ENCODE measurements around the gene SPOP.

The SPOP gene

DNA sequence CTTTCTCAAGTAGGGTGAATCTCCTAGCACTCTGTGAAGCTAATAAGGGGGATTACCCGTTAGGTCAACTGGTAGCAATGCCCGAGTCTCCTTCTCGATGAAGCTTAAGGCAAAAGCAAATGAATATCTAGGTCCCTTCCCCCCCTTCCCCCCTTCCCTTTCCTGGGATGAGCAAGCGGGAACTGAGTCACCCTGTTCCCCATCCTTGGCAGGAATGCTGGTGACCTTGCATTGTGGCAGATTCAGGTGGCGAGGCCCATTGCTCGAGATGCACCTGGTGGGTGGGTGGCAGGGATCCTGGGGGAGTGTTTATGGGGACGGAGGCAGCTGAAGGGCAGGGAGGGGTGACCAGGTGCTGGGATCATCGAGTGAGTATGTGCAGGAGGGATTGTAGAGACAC lies 95.1 kb downstream of the SPOP start:
- no peak overlapping the region for H3K4me3 ChIP-seq (ENCODE audit: low read depth, low read length)
- TF ChIP-seq, protein P1, sequence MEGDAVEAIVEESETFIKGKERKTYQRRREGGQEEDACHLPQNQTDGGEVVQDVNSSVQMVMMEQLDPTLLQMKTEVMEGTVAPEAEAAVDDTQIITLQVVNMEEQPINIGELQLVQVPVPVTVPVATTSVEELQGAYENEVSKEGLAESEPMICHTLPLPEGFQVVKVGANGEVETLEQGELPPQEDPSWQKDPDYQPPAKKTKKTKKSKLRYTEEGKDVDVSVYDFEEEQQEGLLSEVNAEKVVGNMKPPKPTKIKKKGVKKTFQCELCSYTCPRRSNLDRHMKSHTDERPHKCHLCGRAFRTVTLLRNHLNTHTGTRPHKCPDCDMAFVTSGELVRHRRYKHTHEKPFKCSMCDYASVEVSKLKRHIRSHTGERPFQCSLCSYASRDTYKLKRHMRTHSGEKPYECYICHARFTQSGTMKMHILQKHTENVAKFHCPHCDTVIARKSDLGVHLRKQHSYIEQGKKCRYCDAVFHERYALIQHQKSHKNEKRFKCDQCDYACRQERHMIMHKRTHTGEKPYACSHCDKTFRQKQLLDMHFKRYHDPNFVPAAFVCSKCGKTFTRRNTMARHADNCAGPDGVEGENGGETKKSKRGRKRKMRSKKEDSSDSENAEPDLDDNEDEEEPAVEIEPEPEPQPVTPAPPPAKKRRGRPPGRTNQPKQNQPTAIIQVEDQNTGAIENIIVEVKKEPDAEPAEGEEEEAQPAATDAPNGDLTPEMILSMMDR (IDR thresholded peaks at IDR 0.05; ENCODE audit: low read depth, low read length): no peak

GRCh38 chr17:49582055-49582722 lies 95.7 kb downstream of the SPOP start:
- TF ChIP-seq, protein P1 (IDR thresholded peaks at IDR 0.05; ENCODE audit: low read depth, low read length): no peak
- no peak overlapping the region for H3K4me3 ChIP-seq (ENCODE audit: low read depth, low read length)

- no peak overlapping the region for H3K4me3 ChIP-seq (ENCODE audit: low read depth, low read length)
- TF ChIP-seq, protein P1 (IDR thresholded peaks at IDR 0.05; ENCODE audit: low read depth, low read length): no peak
Observed at GRCh38 chr17:49581648-49581998, 96.3 kb downstream of the SPOP start.

- H3K4me3 ChIP-seq (ENCODE audit: low read depth, low read length): no peak overlapping the region
- TF ChIP-seq, protein P1 (IDR thresholded peaks at IDR 0.05; ENCODE audit: low read depth, low read length): no peak
Observed at GRCh38 chr17:49580981-49581647, 96.8 kb downstream of the SPOP start.

DNA sequence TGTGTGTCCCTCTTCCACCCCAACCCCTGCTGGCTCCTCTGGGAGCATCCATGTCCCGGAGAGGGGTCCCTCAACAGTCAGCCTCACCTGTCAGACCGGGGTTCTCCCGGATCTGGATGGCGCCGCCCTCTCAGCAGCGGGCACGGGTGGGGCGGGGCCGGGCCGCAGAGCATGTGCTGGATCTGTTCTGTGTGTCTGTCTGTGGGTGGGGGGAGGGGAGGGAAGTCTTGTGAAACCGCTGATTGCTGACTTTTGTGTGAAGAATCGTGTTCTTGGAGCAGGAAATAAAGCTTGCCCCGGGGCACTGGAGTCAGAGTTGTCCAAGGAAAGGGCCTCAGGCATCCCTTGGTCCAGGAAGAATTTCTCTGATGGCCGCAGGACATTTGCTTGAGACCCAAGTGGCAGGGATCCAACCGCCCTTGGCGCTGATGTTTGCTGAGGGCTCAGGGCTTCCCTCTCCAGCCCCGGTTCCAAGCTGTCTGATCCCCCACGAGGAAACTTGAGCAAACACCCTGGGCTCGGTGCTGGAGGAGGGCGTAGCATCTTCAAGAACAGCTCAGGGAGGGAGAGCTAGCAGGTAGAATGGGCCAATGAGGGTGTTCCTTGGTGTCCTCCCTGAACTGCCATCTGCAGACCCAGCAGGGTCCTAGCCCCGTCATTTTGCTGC lies 97.7 kb downstream of the SPOP start:
- TF ChIP-seq, protein P1 (IDR thresholded peaks at IDR 0.05; ENCODE audit: low read depth, low read length): no peak
- no peak overlapping the region for H3K4me3 ChIP-seq (ENCODE audit: low read depth, low read length)

- TF ChIP-seq, protein P1 (IDR thresholded peaks at IDR 0.05; ENCODE audit: low read depth, low read length): no peak
- no peak overlapping the region for H3K4me3 ChIP-seq (ENCODE audit: low read depth, low read length)
Observed at GRCh38 chr17:49579522-49579921, 98.4 kb downstream of the SPOP start.

DNA sequence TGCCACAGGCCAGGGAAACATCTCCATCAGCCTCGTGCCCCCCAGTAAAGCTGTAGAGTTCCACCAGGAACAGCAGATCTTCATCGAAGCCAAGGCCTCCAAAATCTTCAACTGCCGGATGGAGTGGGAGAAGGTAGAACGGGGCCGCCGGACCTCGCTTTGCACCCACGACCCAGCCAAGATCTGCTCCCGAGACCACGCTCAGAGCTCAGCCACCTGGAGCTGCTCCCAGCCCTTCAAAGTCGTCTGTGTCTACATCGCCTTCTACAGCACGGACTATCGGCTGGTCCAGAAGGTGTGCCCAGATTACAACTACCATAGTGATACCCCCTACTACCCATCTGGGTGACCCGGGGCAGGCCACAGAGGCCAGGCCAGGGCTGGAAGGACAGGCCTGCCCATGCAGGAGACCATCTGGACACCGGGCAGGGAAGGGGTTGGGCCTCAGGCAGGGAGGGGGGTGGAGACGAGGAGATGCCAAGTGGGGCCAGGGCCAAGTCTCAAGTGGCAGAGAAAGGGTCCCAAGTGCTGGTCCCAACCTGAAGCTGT lies 98.9 kb downstream of the SPOP start:
- TF ChIP-seq, protein P1 (IDR thresholded peaks at IDR 0.05; ENCODE audit: low read depth, low read length): no peak
- no peak overlapping the region for H3K4me3 ChIP-seq (ENCODE audit: low read depth, low read length)

All from WI38 (cell line).